ENCODE results near the gene WNT3A. TPM values are rescaled to one million over a fixed set of nuclear protein-coding genes. Genes with fewer than 3 reads are reported as not detected.

Gene WNT3A
- total RNA-seq: not detected in 2 replicates

GRCh38 chr1:228006786-228007048 is at the start of gene WNT3A:
Gene WNT3A (plus strand): TSS chr1:228006998. CDS start chr1:228007129, 131 bp downstream.

GRCh38 chr1:228082214-228082917 is 75.6 kb downstream of the WNT3A start, which contains the start of gene ARF1:
Gene ARF1 (plus strand): TSS chr1:228082708. CDS start chr1:228097115, 14,407 bp downstream.

GRCh38 chr1:228102791-228103620 is 96.2 kb downstream of the WNT3A start, which contains the start of gene C1orf35:
Gene C1orf35 (minus strand): TSS chr1:228103325. CDS start chr1:228103227, 98 bp downstream.

GRCh38 chr1:228109073-228109961 is 102.5 kb downstream of the WNT3A start, which contains the start of gene MRPL55:
Gene MRPL55 (minus strand): TSS chr1:228109299. CDS start chr1:228108260, 1,039 bp downstream.

Other genes starting within 250 kb of the WNT3A start
- not detected in 2 replicates for gene PRSS38, start 191.3 kb upstream of the WNT3A start, total RNA-seq
- gene WNT9A, start 59.1 kb upstream of the WNT3A start, total RNA-seq: 0.62 and 0.77 TPM in 2 replicates
- gene ARF1, start 75.7 kb downstream of the WNT3A start, total RNA-seq: 257 and 351 TPM in 2 replicates
- gene C1orf35, start 96.3 kb downstream of the WNT3A start, total RNA-seq: 9.2 and 14.3 TPM in 2 replicates
- gene MRPL55, start 102.3 kb downstream of the WNT3A start, total RNA-seq: 64.3 and 76.0 TPM in 2 replicates
- gene GUK1, start 133.3 kb downstream of the WNT3A start, total RNA-seq: 456 and 472 TPM in 2 replicates
- gene GJC2, start 142.9 kb downstream of the WNT3A start, total RNA-seq: 7.4 and 9.7 TPM in 2 replicates
- gene IBA57, start 158.8 kb downstream of the WNT3A start, total RNA-seq: 4.9 and 7.3 TPM in 2 replicates
- 10.7 and 31.2 TPM in 2 replicates for gene OBSCN, start 201.0 kb downstream of the WNT3A start, total RNA-seq

Data from uterine smooth muscle cell (primary cell).